HG02759 (cell line): ENCODE data around the gene RABEP2.

Experiments
- ATAC-seq: cut with Tn5 transposase; IDR thresholded peaks from one replicate; pipeline ENCODE4 v1.9.1; 2021; ENCODE audit warnings: mild to moderate bottlenecking, moderate library complexity; ENCODE audit not compliant: unreplicated experiment

Gene RABEP2

GRCh38 chr16:28863929-28864793, 60.9 kb downstream of the RABEP2 start:
- ATAC-seq: no peak

DNA sequence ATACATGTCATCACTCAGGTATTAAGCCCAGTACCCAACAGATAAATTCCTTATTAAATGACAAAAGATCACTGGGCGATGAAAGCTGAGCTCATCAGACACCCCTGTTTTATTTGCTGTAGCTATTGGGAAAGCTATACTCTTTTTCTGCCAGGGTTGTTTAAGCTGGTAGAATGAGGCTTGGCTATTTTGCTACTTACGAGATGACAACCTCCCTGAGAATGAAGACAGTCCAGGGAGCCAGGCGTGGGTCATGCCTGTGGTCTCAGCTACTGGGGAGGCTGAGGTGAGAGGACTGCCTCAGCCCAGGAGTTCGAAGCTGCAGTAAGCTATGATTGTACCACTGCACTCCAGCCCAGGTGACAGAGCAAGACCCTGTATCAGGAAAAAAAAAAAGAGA, 65.7 kb downstream of the RABEP2 start:
- no peak for ATAC-seq

DNA sequence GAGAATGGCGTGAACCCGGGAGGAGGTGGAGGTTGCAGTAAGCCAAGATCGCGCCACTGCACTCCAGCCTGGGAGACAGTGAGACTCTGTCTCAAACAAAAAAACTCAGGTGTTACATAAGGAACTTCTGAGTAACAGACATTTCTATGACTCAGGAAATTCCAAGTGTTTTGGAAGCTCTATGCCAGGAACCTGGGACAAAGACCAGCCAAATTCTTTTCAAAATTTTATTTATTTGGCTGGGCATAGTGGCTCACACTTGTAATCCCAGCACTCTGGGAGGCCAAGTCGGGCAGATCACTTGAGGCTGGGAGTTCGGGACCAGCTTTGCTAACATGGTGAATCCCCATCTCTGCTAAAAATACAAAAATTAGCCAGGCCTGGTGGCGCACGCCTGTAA, 66.6 kb downstream of the RABEP2 start:
- no peak for ATAC-seq
